HG02642 (cell line): ENCODE measurements around the gene FGF14.
"Not testable (repeated sequence)": the region's sequence is repeated elsewhere in the genome, so short reads cannot be mapped to it uniquely, and the experiment has no call there.

Experiments
- ATAC-seq: cut with Tn5 transposase; IDR thresholded peaks from one replicate; pipeline ENCODE4 v1.9.1; 2021; ENCODE audit warnings: mild to moderate bottlenecking; ENCODE audit not compliant: unreplicated experiment, poor library complexity

FGF14 gene

GRCh38 chr13:102145750-102146149 lies 256.1 kb downstream of the FGF14 start:
- ATAC-seq, result no peak

GRCh38 chr13:102142473-102142826 lies 259.4 kb downstream of the FGF14 start:
- ATAC-seq, result no peak

- no peak for ATAC-seq
Measured at GRCh38 chr13:102141625-102142472, 260.0 kb downstream of the FGF14 start.

- no peak for ATAC-seq
Measured at GRCh38 chr13:102139626-102140025, 262.2 kb downstream of the FGF14 start.

- ATAC-seq, result no peak
Measured at GRCh38 chr13:102138635-102139190, 263.1 kb downstream of the FGF14 start.

GRCh38 chr13:102137904-102138303 lies 263.9 kb downstream of the FGF14 start:
- not testable (repeated sequence) for ATAC-seq

- ATAC-seq, result no peak
Measured at GRCh38 chr13:102136735-102137296, 265.0 kb downstream of the FGF14 start.

GRCh38 chr13:102132777-102133295 lies 269.0 kb downstream of the FGF14 start:
- no peak for ATAC-seq

GRCh38 chr13:102131246-102131645 lies 270.6 kb downstream of the FGF14 start:
- no peak for ATAC-seq

GRCh38 chr13:102128216-102128810 lies 273.5 kb downstream of the FGF14 start:
- ATAC-seq, result no peak

GRCh38 chr13:102127153-102127552 lies 274.7 kb downstream of the FGF14 start:
- no peak for ATAC-seq

GRCh38 chr13:102122147-102122546 lies 279.7 kb downstream of the FGF14 start:
- no peak for ATAC-seq

GRCh38 chr13:102117175-102117831 lies 284.5 kb downstream of the FGF14 start:
- no peak for ATAC-seq

GRCh38 chr13:102103469-102103868 lies 298.4 kb downstream of the FGF14 start:
- ATAC-seq, result no peak

GRCh38 chr13:102100234-102100633 lies 301.6 kb downstream of the FGF14 start:
- no peak for ATAC-seq

GRCh38 chr13:102097708-102098107 lies 304.1 kb downstream of the FGF14 start:
- no peak for ATAC-seq

GRCh38 chr13:102093288-102093687 lies 308.6 kb downstream of the FGF14 start:
- not testable (repeated sequence) for ATAC-seq

GRCh38 chr13:102091231-102091630 lies 310.6 kb downstream of the FGF14 start:
- ATAC-seq, result no peak

- no peak for ATAC-seq
Measured at GRCh38 chr13:102090532-102090931, 311.3 kb downstream of the FGF14 start.

GRCh38 chr13:102089722-102090121 lies 312.1 kb downstream of the FGF14 start:
- ATAC-seq, result no peak
